ENCODE data around the gene APLP1.
A peak's percentile ranks its signal among the peaks of the same experiment; 100 is the strongest.
"Not testable (repeated sequence)": the region's sequence is repeated elsewhere in the genome, so short reads cannot be mapped to it uniquely, and the experiment has no call there.

Gene APLP1

DNA sequence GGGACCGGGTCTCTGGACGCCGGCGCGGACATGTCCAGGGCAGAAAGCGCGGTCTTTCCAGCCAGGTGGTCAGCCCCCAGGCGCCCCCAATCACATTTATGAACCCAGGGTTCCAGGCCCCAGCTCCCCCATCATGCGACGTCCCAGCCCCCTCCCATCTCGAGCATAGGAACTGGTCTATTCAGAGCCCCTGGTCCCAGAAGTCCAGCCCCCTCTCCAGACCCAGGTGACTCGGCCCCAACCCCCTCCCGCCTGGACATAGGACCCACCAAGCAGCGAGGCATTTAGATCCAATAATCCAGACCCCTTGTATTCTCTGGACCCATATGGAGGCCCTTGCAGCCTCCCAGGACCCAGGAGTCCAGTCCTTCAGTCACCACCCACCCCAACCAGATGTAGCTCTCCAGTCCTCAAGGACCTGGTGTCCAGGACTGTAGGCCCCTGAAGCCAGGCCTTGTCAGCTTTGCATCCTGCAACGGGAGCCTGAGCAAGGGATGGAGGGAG is 501 bp downstream of the APLP1 start:
- DNase-seq (ENCODE audit: low spot score), result no peak
- H3K27ac ChIP-seq, result no peak overlapping the region
- POLR2A ChIA-PET (ENCODE audit: low non-redundant PET), result interaction anchor here (0.7 kb wide), 1 partner anchor 26 kb away, joined by 4 read pairs; no protein-coding TSS in a partner anchor
- TF ChIP-seq, protein P1, sequence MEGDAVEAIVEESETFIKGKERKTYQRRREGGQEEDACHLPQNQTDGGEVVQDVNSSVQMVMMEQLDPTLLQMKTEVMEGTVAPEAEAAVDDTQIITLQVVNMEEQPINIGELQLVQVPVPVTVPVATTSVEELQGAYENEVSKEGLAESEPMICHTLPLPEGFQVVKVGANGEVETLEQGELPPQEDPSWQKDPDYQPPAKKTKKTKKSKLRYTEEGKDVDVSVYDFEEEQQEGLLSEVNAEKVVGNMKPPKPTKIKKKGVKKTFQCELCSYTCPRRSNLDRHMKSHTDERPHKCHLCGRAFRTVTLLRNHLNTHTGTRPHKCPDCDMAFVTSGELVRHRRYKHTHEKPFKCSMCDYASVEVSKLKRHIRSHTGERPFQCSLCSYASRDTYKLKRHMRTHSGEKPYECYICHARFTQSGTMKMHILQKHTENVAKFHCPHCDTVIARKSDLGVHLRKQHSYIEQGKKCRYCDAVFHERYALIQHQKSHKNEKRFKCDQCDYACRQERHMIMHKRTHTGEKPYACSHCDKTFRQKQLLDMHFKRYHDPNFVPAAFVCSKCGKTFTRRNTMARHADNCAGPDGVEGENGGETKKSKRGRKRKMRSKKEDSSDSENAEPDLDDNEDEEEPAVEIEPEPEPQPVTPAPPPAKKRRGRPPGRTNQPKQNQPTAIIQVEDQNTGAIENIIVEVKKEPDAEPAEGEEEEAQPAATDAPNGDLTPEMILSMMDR (conservative IDR thresholded peaks at IDR 0.05; ENCODE audit: low read depth), result no peak
- CTCF ChIA-PET, result interaction anchor here (0.7 to 0.9 kb wide), 2 partner anchors 20 to 313 kb away, joined by 3 read pairs; no protein-coding TSS in a partner anchor

DNA sequence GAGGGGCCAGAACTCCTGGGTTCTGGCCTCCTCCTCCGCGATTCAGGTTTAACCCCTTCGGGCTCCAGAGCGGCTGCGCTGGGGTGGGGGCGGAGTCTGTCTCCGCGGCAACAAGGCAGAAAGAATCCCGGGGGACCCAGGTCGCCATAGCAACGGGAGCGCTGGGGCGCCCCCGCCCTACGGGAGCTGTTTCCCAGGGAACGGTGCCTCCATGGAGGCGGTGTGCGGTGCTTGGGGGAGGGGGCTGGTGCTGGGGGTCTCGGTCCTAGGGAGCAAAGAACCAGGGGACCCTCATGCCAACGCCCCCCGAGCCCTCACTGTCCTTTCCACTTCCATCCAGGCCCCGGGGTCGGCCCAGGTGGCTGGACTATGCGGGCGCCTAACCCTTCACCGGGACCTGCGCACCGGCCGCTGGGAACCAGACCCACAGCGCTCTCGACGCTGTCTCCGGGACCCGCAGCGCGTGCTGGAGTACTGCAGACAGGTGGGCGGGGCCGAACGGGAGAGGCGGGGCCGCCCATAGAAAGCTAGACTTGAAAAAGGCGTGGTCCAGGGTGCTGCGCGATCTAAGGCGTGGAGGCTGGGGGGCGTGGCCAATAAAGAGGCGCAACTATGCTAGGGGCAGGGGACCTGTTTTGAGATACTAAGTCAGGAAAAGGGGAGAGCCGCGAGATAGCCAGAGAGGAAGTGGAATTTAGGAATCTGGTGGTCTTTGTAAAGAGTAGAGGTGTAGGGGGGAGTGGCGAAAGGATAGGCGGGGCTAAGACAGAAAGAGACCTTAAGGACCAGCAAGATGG is 1.2 kb downstream of the APLP1 start:
- DNase-seq (ENCODE audit: low spot score), result peak; percentile 74
- ChIA-PET POLR2A (ENCODE audit: low non-redundant PET) (interaction anchor here (0.5 to 0.7 kb wide), 2 partner anchors 25 to 31 kb away, joined by 4 to 7 read pairs; partner anchors contain the start of gene NFKBID), CTCF (interaction anchor here (0.7 to 1.1 kb wide), 3 partner anchors 12 to 313 kb away, joined by 3 read pairs; no protein-coding TSS in a partner anchor)
- no peak overlapping the region for H3K27ac ChIP-seq
- TF ChIP-seq, protein P1 (conservative IDR thresholded peaks at IDR 0.05; ENCODE audit: low read depth), result no peak

DNA sequence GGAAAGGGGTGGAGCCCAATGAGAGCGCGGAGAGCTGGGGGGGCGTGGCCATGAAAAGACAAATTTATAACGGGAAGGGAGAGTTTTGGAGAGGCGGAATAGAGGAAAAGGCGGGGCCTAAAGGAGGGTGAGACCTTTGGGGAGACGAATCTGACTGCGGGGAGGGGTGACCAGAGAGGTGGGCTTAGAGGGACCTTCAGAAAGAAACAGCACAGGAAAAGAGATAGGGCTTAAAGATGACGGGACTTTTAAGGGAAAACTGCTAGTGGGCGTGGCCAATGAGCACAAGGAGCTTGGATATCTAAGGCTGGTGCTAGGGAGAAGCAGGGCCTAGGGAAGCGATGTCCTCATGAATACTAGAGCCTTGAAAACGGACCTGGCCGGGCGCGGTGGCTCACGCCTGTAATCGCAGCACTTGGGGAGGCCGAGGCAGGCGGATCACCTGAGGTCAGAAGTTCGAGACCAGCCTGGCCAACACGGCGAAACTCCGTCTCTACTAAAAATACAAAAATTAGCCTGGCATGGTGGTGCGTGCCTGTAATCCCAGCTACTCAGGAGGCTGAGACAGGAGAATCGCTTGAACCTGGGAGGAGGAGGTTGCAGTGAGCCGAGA is 1.9 kb downstream of the APLP1 start:
- CTCF ChIA-PET, result interaction anchor here (0.6 to 1.1 kb wide), 2 partner anchors 11 to 359 kb away, joined by 3 read pairs; no protein-coding TSS in a partner anchor
- DNase-seq (ENCODE audit: low spot score), result peak; percentile 54
- POLR2A ChIA-PET (ENCODE audit: low non-redundant PET), result interaction anchor here (0.5 kb wide), 1 partner anchor 30 kb away, joined by 7 read pairs; the partner anchor contains the start of gene NFKBID
- not testable (repeated sequence) for H3K27ac ChIP-seq

DNA sequence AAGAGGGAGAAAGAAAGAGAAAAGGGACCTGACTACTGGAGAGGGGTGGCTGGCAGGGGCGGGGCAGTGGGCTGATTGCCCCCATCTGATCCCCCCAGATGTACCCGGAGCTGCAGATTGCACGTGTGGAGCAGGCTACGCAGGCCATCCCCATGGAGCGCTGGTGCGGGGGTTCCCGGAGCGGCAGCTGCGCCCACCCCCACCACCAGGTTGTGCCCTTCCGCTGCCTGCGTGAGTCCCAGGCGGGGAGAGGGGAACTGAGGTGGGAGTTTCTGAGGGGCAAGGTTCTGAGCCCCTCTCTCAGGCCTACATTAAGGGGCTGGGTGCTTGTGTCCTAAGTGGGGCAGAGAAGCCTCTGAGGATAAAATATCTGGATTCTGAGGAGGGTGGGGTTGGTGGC is 2.4 kb downstream of the APLP1 start:
- CTCF ChIA-PET, result interaction anchor here (0.6 to 1.1 kb wide), 2 partner anchors 11 to 360 kb away, joined by 3 read pairs; no protein-coding TSS in a partner anchor
- POLR2A ChIA-PET (ENCODE audit: low non-redundant PET), result no interaction called here
- no peak for DNase-seq (ENCODE audit: low spot score)
- no peak overlapping the region for H3K27ac ChIP-seq
- TF ChIP-seq, protein P1 (conservative IDR thresholded peaks at IDR 0.05; ENCODE audit: low read depth), result no peak

DNA sequence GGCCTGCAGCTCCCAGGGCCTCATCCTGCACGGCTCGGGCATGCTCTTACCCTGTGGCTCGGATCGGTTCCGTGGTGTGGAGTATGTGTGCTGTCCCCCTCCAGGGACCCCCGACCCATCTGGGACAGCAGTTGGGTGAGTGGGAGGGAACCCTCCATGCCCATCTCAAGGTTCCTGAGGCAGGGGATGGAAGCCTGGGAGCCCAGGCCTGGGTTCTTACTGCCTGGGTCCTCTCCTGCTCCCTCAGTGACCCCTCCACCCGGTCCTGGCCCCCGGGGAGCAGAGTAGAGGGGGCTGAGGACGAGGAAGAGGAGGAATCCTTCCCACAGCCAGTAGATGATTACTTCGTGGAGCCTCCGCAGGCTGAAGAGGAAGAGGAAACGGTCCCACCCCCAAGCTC is 3.2 kb downstream of the APLP1 start:
- TF ChIP-seq, protein P1 (conservative IDR thresholded peaks at IDR 0.05; ENCODE audit: low read depth), result no peak
- no peak for DNase-seq (ENCODE audit: low spot score)
- ChIA-PET POLR2A (ENCODE audit: low non-redundant PET) (no interaction called here), CTCF (interaction anchor here (0.8 kb wide), 1 partner anchor 27 kb away, joined by 3 read pairs; no protein-coding TSS in a partner anchor)
- H3K27ac ChIP-seq, result no peak overlapping the region

DNA sequence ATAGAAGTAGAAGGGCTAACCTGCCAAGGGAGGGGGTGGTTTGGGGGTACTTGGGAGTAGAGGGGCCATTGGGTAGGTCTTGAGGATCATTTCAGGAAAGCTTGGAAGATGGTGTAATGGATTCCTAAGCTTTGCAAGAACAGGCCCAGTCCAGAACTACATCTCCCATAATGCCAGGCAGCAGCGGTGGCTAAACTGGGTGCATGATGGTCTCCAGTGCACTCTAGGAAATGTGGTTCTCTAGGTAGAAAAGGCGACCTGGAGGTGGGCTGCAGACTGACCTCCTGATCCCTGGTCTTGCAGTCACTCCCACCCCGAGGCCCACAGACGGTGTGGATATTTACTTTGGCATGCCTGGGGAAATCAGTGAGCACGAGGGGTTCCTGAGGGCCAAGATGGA is 3.8 kb downstream of the APLP1 start:
- TF ChIP-seq, protein P1 (conservative IDR thresholded peaks at IDR 0.05; ENCODE audit: low read depth), result no peak
- DNase-seq (ENCODE audit: low spot score), result no peak
- ChIA-PET CTCF (interaction anchor here (0.6 to 0.8 kb wide), 2 partner anchors 27 to 93 kb away, joined by 3 read pairs; no protein-coding TSS in a partner anchor), POLR2A (ENCODE audit: low non-redundant PET) (interaction anchor here (0.7 kb wide), 1 partner anchor 127 kb away, joined by 4 read pairs; the partner anchor contains the start of gene U2AF1L4)
- no peak overlapping the region for H3K27ac ChIP-seq

All from RWPE1 (cell line).